Measurements from ENCODE around the gene ADAM33.

ADAM33 gene

DNA sequence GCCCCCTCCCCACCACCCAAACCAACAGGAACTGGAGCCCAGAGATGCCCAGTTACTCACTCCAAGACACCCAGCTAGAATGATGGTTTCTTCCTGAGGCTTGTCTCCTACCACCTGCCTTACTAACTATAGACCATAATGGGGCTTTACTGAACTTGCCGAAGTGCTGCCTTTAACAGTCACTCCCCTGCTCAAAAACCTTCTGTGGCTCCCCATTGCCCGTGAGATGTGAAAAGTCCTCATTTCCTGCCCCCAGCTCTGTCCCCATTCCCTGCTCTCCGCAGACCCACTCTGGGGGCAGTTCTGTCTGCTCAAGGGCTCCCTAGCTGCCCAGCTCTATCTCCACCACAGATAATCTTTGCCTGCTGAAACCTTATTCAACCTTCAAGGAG is 25.7 kb upstream of the ADAM33 start:
- H3K4me3 ChIP-seq (replicated peaks; ENCODE audit: low read depth, low read length): no peak overlapping the region
- DNase-seq (ENCODE audit: low read depth): no peak
- TF ChIP-seq, protein P1, sequence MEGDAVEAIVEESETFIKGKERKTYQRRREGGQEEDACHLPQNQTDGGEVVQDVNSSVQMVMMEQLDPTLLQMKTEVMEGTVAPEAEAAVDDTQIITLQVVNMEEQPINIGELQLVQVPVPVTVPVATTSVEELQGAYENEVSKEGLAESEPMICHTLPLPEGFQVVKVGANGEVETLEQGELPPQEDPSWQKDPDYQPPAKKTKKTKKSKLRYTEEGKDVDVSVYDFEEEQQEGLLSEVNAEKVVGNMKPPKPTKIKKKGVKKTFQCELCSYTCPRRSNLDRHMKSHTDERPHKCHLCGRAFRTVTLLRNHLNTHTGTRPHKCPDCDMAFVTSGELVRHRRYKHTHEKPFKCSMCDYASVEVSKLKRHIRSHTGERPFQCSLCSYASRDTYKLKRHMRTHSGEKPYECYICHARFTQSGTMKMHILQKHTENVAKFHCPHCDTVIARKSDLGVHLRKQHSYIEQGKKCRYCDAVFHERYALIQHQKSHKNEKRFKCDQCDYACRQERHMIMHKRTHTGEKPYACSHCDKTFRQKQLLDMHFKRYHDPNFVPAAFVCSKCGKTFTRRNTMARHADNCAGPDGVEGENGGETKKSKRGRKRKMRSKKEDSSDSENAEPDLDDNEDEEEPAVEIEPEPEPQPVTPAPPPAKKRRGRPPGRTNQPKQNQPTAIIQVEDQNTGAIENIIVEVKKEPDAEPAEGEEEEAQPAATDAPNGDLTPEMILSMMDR (IDR thresholded peaks at IDR 0.05; ENCODE audit: low read length, missing control alignments): no peak

DNA sequence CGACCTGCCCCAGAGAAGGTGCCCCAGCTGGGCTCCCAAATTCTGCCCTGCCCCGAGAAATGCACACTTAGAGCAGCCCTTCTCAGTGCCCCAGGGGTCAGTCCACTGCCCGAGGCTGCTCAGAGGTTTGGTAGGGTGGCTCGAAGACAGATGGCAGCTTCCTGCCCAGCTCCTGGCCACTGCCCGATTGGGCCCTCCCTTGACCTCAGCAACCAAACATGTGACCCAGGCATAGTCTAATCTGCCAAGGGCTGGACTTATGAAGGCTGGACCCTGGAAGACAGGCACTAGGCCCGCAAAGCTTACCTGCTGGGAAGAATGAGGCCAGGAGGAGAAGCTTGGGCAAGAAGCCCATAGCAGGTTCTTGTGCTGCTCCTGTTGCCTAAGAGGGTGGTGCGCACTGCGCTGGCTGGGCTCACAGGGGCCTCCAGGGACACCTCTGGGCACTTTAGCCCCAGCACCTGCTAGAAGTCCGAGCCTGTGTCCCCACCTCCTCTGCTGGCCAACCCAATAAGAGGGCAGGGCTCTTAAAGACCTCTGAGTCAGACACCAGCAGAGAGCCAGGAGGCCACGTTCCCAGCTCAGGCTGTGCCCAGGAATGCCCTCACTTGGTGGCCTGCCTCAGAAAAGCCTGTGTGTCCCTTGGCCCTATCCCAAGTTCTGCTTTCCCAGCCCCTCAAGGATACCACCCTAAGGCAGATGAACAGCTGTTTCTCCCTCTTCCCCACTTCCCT is 25.1 kb upstream of the ADAM33 start:
- no peak for DNase-seq (ENCODE audit: low read depth)
- no peak overlapping the region for H3K4me3 ChIP-seq (replicated peaks; ENCODE audit: low read depth, low read length)
- TF ChIP-seq, protein P1 (IDR thresholded peaks at IDR 0.05; ENCODE audit: low read length, missing control alignments): no peak

DNA sequence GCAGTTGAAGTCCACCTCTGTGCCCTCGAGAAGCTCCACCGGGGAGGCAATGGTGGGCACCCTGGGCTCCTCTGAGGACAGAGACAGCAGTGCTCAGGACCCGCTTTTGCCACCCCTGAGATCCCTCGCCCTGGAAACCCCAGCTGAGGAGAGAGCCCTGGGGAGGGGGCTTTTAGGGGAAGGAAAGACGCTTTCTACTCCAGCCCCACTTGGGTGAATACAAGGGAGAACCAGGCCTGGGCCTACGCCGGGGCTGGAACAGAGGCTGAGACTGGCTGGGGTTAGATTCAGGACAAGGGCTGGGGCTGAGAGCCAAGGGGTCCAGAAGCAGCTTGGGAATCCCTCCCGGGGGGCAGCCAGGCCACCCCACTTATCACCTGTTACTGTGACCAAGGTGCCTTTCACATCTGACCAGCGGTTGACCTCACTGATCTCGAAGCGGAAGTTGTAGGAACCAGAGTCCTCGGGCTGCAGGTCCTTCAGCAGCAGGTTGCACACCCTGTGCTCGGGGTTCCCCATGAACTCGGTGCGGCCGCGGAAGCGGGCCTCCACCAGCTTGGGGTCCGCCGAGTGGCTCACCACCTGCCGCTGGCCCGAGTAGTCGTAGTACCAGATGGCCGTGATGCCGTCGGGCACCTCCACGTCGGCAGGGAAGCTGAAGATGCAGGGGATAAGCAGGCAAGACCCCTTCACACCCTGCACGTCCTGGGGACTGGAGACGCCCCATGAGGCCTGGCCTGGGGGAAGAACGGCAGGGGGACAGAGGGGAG is 24.3 kb upstream of the ADAM33 start:
- TF ChIP-seq, protein P1 (IDR thresholded peaks at IDR 0.05; ENCODE audit: low read length, missing control alignments): no peak
- H3K4me3 ChIP-seq (replicated peaks; ENCODE audit: low read depth, low read length): no peak overlapping the region
- no peak for DNase-seq (ENCODE audit: low read depth)

DNA sequence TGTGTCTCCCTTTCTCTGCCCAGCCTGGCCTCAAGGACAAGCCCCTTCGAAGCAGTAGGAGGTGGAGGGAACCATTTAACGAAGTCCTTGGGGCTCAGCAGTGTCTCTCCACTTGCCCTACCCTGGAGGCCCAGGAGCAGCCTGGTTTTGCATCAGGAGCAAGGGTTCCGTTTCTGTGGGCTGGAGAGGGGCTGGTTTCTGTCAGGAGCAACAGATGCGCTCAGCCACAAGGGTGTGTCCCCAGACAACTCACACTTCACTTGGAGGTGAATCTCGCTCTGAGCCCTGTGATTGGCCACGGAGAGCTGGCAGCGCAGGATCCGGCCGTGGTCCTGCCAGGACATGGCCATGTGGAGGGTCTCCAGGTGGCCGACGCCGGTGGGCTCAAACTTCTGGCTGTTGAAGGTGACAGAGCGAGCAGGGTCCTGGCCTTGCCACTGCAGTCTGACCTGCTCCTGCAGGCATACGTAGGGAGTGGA is 23.7 kb upstream of the ADAM33 start:
- DNase-seq (ENCODE audit: low read depth): no peak
- no peak overlapping the region for H3K4me3 ChIP-seq (replicated peaks; ENCODE audit: low read depth, low read length)
- TF ChIP-seq, protein P1 (IDR thresholded peaks at IDR 0.05; ENCODE audit: low read length, missing control alignments): no peak

DNA sequence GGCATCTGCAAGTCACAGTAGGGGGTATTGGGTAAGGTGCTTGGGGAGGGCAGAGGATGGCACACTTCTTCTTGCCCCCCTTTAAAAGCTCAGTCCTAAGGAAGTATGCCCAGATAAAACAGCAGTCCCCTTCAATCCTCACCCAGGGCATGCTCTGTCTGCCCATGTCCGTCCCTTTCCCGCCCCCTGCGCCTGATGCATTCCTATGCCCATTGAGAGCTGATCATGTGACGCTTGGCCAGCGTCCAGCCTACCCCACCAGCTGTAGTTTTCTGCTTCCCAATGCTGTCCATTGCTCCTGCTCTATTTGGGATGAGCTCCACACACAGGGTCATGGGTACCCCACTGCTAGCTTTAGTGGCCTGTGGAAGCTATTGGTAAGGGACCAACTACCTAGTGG is 22.3 kb upstream of the ADAM33 start:
- H3K4me3 ChIP-seq (replicated peaks; ENCODE audit: low read depth, low read length): no peak overlapping the region
- DNase-seq (ENCODE audit: low read depth): no peak
- TF ChIP-seq, protein P1 (IDR thresholded peaks at IDR 0.05; ENCODE audit: low read length, missing control alignments): no peak

DNA sequence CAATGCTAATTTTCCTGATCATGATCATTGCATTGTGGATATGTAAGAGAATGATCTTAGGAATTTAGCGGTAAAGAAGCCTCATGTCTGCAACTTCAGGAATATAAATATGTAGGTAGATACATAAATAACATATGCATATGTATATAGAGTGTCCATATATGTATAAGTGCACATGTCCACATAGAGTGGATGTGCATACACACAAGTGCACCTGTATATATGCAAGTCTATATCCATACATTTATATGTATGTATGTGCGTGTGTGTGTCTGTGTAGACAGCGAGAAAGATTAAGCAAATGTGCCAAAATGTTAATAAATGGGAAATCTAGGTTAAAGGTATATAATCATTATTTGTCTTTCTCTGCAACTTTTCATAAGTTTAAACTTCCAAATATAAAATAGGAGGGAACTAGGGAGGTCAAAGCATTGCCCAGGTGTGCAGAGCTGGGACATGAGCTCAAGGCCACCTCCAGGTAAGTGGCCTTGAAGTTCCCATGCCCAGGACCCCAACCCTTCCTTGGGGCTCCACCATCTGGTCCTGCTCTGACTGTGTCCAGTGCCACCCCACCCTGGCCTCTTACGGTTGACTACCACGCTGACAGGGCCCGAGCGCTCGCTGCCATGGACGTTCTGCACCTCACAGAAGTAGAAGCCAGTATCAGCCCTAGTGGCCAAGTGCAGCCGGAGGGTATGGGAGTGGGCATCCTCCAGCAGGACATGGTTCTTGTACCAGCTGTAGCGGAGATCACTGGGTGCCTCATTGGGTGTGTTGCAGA is 21.0 kb upstream of the ADAM33 start:
- no peak overlapping the region for H3K4me3 ChIP-seq (replicated peaks; ENCODE audit: low read depth, low read length)
- DNase-seq (ENCODE audit: low read depth): no peak
- TF ChIP-seq, protein P1 (IDR thresholded peaks at IDR 0.05; ENCODE audit: low read length, missing control alignments): no peak
